Activated CD8-positive, alpha-beta memory T cell treated with anti-CD3 and anti-CD28 coated beads for 48 hours (primary cell): ENCODE results near the gene CYREN.
"Not testable (repeated sequence)": the region's sequence is repeated elsewhere in the genome, so short reads cannot be mapped to it uniquely, and the experiment has no call there.

Source experiments
- DNase-seq, 3 experiments: peaks; one replicate each; pipeline ENCODE4 v3.0.0-alpha.2; 2020; ENCODE audit warnings: low read depth in 2 of 3, low spot score in 2 of 3

Gene CYREN

DNA sequence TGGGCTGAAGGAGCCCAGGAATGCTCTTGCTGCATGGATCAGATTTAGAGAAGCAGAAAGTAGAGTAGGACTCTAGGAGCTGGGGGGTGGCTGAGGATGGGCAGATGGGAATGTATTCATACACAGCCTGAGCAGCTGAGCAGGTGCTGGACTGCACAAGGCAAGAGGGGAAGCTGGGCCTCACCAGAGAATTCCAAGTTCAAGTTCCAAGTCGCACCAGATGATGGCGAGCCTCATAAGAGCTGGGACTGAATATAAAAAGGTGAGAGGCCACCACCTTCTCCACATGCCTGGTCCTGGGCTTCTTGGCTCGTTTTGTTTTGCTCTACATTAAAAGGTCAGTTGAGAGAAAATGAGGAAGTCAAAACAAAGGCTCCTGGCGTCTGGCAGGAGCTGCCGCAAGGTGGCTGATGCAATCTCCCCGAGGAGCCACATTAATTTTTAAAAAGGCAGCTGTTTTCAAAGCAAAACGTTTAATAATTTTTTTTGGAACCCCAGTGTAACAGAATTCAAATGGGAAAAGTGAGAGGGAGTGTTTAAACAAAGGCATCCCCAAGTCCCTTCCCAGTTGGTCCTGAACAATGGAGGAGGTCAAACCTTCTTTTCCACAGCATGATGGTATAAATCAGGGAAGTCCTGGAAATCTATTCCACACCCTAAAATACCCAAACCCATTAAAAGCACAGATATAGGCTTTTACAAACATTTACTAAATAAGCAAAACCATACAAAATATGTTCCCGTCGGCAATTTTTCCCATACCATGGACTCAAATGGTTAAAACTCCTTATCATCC, 9.5 kb downstream of the CYREN start:
- no peak for DNase-seq

DNA sequence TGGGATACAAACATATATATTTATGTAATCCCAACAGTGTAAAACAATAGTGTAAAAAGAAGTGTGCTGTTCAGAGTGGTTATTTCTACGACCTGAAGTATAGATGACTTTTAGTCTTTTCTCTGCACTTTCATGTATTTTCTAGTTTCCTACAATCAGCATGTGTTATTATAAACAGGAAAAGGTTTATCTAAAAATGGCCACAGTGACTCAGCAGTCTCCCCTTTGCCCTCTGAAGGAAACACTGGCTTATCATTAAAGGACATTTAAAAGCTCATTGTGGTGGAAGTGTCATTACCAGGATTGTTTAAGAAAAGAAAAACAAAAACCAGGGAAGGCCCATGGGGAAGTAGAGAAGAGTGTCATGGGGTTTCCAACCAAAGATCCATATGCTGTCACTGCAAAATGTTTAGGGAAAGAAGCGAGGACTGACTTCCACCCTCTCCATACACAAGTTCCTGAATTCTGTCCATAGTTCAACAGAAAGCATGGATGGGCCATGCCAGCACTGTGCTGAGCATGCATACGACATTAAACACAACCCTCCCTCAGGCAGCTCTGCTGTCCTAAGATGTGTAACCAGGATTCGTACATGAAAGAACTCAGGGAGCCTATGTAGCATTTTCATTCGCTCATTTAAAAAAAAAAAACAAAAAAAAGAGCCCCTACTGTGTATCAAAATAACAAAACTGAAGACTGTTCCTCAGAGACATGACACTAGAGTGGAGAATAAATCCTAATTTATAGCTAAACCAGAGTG, 10.2 kb downstream of the CYREN start:
- DNase-seq = no peak

DNA sequence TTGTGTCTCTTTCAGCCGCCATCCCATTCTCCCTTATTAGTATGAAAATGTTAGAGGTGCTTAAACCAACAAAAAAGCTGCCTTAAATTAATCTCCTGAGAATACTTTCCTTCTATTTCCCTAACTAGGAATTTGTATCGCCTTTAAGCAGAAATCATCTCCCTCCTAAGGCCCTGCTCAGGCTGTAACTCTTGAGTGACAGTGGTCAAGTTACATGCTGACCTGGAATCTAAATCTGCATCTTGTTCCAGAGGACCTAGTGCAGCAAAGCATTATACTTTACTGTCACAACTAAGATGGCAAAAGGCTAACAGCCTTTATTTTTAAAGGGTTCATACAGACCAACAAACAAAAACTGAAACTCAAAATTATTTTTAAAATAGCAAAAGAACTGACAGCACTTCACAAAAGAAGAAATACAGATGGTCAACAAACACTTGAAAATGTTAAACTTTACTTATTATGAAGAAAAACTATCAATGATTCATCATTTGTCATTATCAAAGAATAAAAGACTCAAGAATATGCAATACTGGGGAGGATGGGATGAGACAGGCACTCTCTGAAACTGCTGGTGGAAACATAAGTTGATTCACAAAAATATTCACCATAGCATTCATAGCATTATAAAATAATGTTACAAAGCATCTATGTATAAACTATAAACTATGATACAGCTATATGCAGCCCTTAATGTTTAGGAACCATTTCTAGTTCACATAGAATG, 11.0 kb downstream of the CYREN start:
- no peak for DNase-seq

DNA sequence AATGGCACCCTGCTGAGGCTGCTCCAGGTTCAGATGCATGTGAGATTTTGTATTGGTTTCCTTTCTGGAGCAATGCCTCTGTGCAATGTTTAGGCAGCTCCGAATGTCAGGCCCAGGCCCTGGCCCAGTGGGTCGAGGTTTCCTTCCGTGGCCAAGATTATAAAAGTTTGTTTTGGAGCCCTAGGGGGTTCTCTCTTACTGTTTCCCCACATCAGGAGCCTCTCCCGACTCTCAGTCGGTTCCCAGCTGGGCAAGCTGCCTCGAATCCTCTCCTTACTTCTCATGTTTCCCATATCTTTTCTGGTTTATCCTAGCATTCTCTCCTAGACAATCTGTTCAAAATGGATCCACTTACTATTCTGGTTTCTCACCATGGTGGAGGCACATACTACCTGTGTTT, 11.6 kb downstream of the CYREN start:
- DNase-seq = no peak

DNA sequence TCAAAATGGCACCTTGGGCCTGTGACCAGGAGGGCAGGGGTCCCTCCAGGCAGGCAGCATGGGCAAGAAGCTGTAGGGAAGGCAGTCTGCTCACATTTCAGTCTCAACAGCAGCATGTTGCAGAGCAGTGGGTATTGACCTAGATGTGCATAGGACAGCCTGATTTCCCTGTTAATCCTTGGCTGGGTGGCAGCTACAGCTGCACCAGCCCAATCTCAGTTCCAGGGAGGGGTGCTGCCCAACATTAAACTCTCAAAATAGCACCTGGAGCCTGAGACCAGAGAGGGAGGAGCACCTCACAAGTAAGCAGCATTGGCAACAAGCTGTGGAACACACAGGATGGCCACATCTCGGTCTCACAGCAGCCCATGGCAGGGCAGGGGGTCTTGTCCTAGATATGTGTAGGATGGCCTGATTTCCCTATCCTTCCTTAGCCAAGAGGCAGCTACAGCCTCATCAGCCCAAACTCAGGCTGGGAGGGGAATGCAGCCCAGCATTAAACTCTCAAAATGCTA, 12.3 kb downstream of the CYREN start:
- DNase-seq = no peak

DNA sequence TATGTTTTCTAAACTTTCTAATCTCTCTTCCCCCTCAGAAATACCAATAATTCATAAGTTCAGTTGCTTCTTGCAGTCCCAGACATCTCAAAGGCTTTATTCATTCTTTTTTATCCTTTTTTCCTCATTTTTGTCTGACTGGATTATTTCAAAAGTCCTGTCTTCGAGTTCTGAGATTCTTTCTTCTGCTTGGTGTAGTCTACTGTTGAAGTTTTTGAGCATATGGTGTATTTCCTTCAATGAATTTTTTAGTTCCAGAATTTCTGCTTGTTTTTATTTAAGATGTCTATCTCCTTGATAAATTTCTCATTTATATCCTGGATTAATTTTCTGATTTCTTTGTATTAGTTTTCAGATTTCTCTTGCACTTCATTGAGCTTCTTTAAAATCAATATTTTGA, 14.2 kb downstream of the CYREN start:
- no peak for DNase-seq

DNA sequence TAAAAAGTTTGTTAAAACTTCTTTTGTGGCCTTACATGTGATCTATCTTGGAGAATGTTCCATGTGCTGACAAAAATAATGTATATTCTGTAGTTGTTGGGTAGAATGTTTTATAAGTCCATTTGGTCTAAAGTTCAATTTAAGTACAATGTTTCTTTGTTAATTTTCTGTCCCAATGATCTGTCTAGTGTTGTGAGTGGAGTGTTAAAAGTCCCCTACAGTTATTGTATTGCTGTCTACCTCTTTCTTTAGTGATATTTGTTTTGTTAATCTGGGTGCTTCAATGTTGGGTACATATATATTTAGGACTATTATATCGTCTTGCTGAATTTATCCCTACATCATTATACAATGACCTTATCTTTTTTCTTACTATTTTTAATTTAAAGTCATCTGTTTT, 15.8 kb downstream of the CYREN start:
- no peak for DNase-seq

DNA sequence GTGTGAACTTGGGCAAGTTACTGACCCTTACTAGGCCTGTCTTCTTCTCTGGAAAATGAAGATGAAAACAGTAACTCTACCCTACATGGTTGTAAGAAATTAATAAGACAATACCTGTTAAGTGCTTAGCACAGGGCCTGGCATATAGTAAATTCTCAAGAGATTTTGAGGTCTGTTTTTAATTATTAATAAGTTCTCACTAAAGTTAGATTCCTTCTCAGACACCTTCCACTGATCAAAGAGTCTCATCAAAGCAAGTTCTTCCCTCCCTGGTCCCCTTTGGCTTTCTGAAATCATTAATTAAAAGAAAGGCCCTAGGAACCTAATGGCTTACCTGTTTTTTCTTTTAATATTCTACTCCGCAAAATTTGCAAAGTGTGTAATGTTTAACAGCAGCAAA, 18.1 kb downstream of the CYREN start:
- no peak for DNase-seq

DNA sequence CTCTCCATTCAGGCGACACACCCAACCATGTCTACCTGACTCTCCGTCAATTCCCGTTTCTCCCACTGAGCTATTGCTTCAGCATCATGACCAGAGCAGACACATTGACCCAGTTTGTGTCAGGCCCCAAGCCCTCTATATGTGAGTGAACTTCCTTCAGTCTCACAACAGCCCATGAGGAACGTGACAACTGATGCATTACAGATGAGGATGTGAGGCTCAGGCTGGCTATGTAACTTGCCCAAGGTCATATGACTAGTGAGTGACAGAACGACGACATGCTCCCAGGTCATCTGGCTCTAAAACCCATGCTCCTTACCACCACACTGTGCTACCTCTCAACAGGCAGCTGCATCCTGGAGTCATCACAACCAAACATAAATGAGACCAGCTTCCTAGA, 19.0 kb downstream of the CYREN start:
- no peak for DNase-seq

DNA sequence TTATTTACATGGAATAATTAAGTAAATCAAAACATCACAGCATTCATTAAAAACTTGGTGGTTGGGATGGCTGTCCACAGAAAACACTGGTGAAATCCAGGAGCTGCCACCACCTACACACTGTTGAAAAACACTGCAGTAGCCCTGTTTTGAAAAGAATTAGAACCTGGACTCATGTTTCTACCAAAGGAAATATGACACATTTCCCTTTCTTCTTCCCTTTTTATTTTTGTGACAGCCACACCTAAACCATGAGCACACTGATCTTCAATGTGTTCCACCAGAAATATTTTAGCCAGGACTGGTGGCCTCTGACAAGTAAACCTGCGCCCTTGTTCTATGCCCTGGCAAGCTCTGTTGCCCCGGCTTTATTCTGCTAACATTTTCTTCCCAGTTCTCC, 19.4 kb downstream of the CYREN start:
- no peak for DNase-seq

DNA sequence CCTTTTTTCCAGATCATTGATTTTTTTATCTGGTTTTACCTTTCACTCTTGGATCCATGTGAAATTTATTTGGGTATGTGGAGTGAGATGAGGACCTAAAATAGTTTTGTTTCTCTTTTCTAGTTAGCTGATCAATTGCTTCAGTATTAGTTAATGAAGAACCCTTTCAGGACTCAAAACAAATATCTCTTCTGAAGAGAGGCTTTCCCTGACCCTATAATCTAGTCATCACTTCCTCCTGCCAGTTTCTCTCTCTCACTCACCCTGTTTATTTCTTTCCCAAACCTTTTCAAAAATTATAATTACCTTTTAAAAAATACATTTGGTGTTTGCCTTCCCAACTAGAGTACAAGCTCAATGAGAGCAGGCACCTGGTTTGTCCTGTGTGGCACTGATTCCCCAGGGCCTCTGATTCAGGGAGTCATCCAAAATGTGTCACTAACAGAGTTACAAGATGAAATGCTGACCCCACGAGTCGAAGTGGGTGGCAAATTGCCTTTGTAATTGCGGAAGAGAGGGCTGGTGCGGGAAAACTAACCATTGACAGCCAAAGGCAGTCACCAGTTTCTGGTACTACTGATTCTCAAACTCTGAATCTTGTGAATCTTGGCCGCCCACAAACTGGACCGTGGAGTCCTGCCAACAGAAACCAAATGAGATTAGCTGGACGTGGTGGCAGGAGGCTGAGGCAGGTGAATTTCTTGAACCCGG, 20.3 kb downstream of the CYREN start:
- no peak for DNase-seq

DNA sequence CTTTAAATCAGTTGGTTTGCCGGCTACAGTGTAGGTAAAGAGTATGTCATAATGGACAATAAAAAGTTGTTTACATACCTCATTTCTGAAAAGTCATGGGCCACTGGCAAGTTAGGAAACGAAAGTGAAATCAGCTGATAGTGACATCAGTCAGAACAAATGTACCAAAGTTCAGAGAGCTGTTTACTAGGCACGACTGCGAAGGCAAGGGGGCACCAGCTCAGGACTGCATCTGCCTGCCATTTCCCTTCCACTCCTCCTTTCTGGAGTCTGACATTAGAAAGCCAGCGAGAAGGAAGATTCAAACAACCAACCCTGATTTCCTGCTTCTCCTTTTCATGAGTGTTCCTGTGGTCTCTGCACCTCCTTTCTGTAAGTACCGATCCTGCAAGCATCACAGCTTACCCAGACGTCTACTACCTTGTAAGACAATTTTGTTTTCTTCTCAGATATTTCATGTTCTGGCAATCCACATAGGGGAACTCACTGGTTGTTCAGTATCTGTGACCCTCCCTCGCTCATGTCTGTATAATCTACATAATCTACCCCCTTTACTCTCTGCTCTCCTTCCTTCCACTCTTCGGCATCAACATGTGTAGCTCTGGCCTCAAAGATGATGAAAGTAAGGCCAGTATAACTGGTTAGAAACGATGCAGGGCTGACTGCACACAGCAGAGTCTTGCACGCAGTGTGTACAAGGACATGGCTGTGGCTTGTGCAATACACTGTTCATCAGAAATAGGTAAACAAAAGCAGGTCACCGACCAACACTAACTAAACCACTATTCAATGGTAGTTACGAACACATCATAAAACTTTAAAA, 22.4 kb downstream of the CYREN start, which contains the start of gene TMEM140:
Gene TMEM140, plus strand, starts transcription at position 174 of the 823 bp plus-strand sequence. CDS start 16,370 bp downstream, outside the sequence.
- no peak for DNase-seq

DNA sequence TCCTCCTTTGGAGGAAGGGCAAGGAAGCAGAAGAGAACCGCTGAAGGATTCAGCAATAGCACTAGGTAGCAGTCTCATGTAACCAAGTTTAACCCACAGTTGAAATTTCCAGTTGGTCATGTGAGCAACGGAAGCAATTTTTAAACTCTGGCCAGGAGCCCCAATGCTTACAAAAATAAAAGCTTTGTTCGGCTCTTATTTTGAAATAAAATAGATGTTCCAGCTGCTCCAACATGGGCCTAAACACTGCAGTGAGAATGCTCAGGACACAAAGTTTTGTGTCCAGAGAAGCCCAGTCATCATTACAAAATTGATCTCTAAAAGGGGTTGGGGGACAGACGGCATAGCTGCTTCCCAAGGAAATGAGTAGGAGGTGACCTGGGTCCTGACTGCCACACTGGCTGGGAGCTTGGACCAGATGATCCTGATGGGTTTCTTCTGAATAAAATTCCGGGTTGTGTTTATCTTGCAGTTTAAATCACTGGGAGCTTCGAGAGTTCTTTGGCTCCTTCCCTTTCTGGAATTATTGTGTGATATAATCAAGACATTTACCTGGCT, 23.1 kb downstream of the CYREN start:
- no peak for DNase-seq

DNA sequence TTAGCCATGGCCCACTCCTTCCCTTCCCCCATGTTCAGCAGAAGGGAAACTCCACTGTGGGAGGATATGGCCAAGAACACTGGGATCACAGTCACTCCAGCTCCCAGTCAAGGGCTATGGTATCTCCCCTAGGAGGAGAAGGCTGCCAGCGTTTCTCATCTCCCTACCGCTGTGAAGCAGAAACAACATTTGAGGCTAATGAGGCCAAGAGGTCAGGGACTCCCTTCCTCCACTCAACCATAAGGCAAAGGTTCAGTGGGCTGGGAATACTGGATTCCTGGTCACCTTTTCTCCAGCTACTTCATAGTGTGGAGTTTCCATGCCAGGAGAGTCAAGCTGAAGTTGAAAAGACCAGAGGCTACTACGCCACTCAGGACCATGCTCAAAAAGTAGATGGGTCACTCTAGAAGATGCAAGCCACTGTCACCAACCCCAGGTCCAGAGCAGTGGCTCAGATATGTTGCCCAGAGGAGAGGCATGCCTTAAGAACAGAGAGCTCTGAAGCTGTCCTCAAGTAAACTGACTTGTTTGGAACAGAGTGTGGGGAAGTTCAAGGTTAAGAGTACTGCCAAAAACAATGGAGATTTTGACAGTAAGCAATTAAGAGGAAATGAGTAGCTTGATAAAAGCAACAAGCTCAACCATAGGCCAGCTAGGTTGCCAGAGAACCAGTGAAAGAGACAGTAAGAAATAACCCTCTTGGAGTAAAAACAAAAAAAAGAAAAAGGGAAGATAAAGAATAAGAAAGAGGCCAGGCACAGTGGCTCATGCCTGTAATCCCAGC, 26.4 kb downstream of the CYREN start:
- no peak for DNase-seq

DNA sequence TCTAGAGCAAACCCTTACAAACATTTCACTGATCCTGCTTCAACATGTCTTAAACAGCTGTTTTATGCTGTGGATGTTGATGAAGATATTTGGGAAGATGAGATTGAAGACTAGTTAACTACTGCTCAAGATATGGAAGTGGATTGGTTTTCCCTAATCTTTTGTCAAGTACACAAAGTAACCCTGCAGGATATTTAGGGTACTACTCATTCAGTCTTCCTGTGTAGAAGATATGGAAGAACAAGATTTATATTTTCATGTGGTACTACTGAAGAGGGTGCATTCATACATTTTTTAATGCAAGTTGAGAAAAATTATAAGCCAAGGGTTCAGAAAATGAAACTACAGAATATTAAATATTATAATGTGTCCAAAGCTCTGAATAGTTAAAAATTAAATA, 40.9 kb downstream of the CYREN start:
- no peak for DNase-seq

DNA sequence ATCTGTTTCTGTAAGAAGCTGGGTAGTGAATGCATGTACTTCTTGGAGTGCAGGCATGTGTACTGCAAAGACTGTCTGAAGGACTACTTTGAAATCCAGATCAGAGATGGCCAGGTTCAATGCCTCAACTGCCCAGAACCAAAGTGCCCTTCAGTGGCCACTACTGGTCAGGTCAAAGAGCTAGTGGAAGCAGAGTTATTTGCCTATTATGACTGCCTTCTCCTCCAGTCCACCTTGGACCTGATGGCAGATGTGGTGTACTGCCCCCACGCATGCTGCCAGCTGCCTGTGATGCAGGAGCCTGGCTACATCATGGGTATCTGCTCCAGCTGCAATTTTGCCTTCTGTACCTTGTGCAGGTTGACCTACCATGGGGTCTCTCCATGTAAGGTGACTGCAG, 41.6 kb downstream of the CYREN start:
- no peak for DNase-seq

DNA sequence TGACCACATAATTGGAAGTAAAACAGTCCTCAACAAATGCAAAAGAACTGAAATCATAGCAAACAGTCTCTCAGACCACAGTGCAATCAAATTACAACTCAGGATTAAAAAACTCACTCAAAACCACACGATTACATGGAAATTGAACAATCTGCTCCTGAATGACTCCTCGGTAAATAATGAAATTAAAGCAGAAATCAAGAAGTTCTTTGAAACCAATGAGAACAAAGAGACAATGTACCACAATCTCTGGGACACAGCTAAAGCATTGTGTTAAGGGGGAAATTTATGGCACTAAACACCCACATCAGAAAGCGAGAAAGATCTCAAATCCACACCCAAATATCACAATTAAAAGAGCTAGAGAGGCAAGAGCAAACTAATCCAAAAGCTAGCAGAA, 45.9 kb downstream of the CYREN start:
- DNase-seq = not testable (repeated sequence)

DNA sequence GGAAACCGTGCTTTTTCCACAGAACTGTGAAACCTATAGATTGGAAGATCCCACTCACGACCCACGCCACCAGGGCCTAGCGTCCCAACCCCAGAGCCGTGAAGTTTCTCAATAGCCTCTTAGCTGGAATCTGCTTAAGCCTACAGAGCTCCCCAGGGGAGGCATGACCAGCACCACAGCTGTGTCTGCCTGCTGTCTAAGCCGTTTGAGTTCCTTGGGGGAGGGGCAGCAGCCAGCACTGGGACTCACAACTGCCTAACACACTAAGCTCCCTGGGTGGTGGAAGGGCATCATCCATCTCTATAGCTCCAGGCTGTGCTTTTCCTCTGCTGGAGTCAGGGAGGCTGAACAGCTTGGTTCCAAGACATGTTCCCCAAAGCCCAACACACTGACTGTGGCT, 48.6 kb downstream of the CYREN start:
- DNase-seq = no peak

DNA sequence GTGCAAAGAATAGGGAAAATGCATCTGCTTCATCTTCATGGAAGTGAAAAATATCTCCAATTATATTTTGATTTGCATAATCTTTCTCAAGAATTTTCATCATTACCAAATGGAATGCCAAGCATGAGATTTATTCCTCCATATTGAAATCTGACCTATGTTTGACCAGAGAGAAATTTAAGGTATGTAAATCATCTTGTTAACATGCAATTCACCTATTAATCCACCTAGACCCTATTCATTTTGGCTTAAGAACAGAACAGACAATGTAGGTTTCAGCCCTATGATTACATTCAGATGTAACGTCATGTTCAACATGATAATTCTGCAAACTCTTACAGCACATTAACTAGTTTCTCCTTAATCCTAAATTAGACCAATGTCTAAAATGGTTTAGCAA, 53.4 kb downstream of the CYREN start:
- DNase-seq = no peak
